ENCODE measurements around the gene SOWAHA. TPM values are rescaled to one million over a fixed set of nuclear protein-coding genes. Genes with fewer than 3 reads are reported as not detected.

SOWAHA gene
- not detected in 2 replicates for total RNA-seq

GRCh38 chr5:132812781-132813598 lies at the start of gene SOWAHA:
Gene SOWAHA, plus strand, starts transcription at chr5:132813302. Its CDS starts 320 bp downstream, at chr5:132813622.

GRCh38 chr5:132777209-132778069 lies 35.7 kb upstream of the SOWAHA start, which contains the start of gene SEPTIN8:
Gene SEPTIN8, minus strand, starts transcription at chr5:132777239. Its CDS starts 102 bp downstream, at chr5:132777137.

GRCh38 chr5:132830436-132831094 lies 17.5 kb downstream of the SOWAHA start, which contains the start of gene SHROOM1:
Gene SHROOM1, minus strand, starts transcription at chr5:132830647. Its CDS starts 4,507 bp downstream, at chr5:132826140.

Small RNAs within 50 kb of the gene (small RNA-seq; reads per million reads assigned to genes)
- gene RNA5SP192 = not detected

Other genes starting within 250 kb of the SOWAHA start
- gene IL13, start 155.1 kb upstream of the SOWAHA start, total RNA-seq = under 0.01 TPM in 1 of 2 replicates, not detected in the other
- not detected in 2 replicates for gene IL4, start 139.3 kb upstream of the SOWAHA start, total RNA-seq
- 3.7 and 5.9 TPM in 2 replicates for gene KIF3A, start 75.8 kb upstream of the SOWAHA start, total RNA-seq
- not detected in 2 replicates for gene CCNI2, start 65.9 kb upstream of the SOWAHA start, total RNA-seq
- gene SEPTIN8, start 36.1 kb upstream of the SOWAHA start, total RNA-seq = 23.9 and 33.2 TPM in 2 replicates
- 3.3 and 7.8 TPM in 2 replicates for gene SHROOM1, start 17.3 kb downstream of the SOWAHA start, total RNA-seq
- 0.20 and 0.37 TPM in 2 replicates for gene GDF9, start 53.2 kb downstream of the SOWAHA start, total RNA-seq
- 93.2 and 135 TPM in 2 replicates for gene UQCRQ, start 53.3 kb downstream of the SOWAHA start, total RNA-seq
- 0.37 and 0.59 TPM in 2 replicates for gene LEAP2, start 60.4 kb downstream of the SOWAHA start, total RNA-seq
- 41.9 and 56.3 TPM in 2 replicates for gene AFF4, start 150.3 kb downstream of the SOWAHA start, total RNA-seq
- 7.3 and 8.6 TPM in 2 replicates for gene ZCCHC10, start 213.2 kb downstream of the SOWAHA start, total RNA-seq
- 117 and 148 TPM in 2 replicates for gene HSPA4, start 238.7 kb downstream of the SOWAHA start, total RNA-seq